GM18511 (cell line): ENCODE results near the gene MOK.
"Not testable (repeated sequence)": the region's sequence is repeated elsewhere in the genome, so short reads cannot be mapped to it uniquely, and the experiment has no call there.

Experiments
- ATAC-seq: cut with Tn5 transposase; IDR thresholded peaks from one replicate; pipeline ENCODE4 v1.9.1; 2021; ENCODE audit warnings: mild to moderate bottlenecking, moderate library complexity; ENCODE audit not compliant: unreplicated experiment

The MOK gene

GRCh38 chr14:102249041-102249440 is 55.9 kb downstream of the MOK start:
- no peak for ATAC-seq

- ATAC-seq: no peak
These were observed 56.8 kb downstream of the MOK start for GRCh38 chr14:102248121-102248520.

DNA sequence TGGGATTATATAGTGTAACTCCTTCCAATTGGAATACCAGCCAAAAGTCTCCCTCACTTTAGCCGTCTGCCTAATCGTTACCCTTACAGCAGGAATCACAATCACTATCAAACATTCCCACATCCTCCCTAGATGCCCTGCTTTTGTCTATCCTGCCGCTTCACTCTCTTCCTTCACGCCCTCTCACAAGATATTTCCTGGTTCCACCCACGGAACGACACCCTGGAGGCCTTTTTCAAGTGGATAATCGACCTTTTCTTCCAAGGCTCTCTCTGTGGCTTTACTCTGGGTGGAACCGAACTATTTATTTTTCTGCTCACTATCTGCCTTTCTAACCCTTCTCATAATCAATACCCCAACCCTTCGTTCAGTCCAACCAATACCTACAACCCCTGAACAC is 58.9 kb downstream of the MOK start:
- ATAC-seq: no peak

DNA sequence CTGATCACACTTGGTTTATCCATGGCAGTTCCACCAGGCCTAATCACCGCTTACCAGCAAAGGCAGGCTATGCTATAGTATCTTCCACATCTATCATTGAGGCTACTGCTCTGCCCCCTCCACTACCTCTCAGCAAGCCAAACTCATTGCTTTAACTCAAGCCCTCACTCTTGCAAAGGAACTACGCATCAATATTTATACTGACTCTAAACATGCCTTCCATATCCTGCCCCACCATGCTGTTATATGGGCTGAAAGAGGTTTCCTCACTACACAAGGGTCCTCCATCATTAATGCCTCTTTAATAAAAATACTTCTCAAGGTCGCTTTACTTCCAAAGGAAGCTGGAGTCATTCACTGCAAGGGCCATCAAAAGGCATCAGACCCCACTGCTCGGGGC is 61.2 kb downstream of the MOK start:
- ATAC-seq: not testable (repeated sequence)

DNA sequence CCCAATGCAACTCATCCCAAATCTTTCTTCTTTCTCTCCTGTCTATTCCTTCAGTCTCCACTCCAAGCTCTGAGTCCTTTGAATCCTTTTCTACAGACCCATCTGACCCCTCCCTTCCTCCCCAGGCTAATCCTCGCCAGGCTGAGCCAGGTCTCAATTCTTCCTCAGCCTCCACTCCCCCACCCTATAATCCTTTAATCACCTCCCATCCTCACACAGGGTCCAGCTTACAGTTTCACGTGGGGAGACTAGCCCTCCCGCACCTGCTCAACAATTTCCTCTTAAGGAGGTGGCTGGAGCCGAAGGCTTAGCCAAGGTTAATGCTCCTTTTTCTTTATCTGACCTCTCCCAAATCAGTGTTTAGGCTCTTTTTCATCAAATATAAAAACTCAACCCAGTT is 63.8 kb downstream of the MOK start:
- ATAC-seq: no peak

- ATAC-seq: not testable (repeated sequence)
These were observed 64.5 kb downstream of the MOK start for GRCh38 chr14:102240481-102240880.

DNA sequence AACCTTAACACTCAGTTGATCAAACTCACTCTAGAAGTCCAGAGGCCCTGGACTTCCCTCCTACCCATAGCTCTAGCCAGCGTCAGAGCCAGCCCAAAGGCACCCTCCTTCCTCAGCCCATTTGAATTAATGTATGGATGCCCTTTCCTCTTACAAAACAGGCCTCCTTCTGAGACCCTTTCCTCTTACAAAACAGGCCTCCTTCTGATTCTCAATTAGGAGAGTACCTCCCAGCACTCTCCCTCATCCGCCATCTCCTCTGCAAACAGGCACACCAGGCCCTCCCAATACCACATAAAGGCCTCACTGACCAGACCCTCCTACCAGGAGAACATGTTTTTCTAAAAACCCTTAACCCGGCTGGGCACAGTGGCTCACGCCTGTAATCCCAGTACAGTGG is 65.7 kb downstream of the MOK start:
- ATAC-seq: no peak

- no peak for ATAC-seq
These were observed 66.2 kb downstream of the MOK start for GRCh38 chr14:102238766-102239165.

DNA sequence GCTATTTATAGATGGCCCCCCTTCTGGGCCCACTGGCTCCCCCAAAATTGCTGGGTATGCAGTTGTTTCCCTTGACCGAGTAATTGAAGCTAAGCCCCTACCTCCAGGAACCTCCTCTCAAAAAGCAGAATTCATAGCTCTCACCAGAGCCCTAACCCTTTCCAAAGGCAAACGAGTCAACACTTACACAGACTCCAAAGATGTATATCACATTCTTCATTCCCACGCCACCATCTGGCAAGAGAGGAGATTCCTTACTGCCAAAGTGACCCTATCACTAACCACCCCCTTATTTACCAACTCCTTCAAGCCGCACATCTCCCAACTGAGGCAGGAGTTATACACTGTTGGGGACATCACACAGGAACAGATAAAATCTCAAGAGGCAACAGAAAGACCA is 66.8 kb downstream of the MOK start:
- ATAC-seq: no peak

- ATAC-seq: no peak
These were observed 68.9 kb downstream of the MOK start for GRCh38 chr14:102236026-102236425.

GRCh38 chr14:102235275-102235897 is 69.6 kb downstream of the MOK start:
- ATAC-seq: no peak

DNA sequence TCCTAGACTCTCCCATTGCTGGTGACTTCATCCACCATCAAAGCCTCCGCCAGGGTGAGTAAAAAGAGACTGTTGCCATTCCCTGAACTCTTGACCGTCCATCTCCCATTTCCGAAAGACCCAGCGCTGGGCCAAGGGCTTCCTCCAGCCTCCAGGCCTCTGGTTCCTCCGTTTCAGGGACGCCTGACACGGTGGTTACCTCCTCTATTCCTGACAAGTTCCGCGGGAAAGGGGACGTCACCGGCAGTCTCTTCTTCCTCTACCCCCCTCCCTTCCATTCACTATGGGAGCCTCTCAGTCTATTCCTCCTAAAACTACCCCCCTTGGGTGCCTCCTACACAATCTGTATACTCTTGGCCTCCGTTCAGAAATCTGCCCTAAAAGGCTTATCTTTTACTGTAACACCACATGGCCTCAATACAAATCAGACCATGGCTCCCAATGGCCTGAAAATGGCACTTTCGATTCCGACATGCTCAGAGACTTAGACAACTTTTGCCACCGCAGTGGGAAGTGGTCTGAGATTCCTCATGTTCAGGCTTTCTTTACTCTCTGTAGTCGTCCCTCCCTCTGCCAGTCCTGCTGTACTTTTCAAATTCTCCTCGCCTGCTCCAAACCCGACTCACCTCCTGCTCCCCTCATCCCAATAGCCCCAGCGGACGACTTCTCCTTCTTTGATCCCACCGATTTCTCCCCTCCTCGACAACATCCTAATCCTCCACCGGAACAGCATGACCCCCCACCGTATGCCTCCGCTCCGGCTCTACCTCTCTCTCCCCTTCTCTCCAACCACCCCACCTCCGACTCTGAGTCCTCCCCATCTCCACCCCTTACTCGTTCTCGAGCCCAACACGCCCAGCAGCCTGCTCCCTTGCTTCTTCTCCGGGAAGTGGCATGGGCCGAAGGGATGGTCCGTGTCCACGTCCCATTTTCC is 70.4 kb downstream of the MOK start:
- ATAC-seq: no peak

GRCh38 chr14:102233081-102233480 is 71.9 kb downstream of the MOK start:
- ATAC-seq: no peak

DNA sequence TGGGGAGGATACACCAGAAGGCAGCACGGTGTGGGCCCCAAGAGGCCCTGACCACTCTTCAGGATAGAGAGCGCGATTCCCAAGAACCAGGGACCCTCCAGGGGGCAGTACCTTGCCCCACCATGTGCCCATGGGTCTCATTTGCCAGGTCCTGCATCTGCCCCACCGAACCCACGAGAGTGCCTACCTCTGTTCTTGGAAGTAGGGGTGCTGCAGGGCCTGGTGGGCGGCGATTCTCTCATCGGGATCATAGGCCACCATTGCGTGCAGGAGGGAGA is 72.7 kb downstream of the MOK start:
- ATAC-seq: no peak

DNA sequence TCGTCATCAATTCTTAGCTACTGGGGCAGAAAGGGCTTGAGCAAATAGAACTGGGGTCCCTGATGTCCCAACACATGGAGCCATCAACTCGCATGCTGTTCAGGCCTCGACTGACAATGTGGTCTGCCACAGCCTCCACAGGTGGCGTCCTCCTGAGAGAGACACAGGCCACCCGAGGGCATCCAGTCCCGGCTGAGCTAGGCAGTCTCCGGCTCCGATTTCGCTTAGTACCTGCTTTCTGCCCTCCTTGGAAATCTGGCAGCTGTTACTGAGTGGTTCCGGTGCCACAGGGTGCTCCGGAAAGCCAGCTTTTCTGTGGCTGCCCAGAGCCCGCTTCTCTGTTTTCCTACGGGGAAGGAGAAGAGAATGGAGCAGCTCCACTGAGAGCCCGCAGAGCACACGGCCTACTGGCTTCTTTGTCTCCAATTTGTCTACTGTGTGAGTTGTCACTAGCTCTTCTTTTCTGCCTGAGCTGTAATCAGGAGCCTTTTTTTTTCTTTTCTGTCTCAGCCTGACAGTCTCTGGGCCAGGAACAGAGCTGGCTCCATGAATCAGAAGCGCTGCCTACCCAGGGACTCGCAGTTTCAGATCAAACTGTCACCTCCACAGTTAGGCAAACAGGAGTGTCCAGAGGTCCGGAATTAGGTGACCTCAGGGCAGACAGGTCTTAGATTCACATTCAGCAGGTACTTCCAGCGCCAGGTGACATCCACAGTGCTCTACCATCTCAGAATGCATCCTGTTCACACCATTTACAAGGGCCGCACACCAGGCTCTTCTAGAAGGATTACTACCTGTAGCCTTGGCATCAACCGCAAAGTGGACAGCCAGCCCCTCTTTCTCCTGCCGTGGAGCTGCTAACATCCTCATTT is 73.3 kb downstream of the MOK start:
- no peak for ATAC-seq

DNA sequence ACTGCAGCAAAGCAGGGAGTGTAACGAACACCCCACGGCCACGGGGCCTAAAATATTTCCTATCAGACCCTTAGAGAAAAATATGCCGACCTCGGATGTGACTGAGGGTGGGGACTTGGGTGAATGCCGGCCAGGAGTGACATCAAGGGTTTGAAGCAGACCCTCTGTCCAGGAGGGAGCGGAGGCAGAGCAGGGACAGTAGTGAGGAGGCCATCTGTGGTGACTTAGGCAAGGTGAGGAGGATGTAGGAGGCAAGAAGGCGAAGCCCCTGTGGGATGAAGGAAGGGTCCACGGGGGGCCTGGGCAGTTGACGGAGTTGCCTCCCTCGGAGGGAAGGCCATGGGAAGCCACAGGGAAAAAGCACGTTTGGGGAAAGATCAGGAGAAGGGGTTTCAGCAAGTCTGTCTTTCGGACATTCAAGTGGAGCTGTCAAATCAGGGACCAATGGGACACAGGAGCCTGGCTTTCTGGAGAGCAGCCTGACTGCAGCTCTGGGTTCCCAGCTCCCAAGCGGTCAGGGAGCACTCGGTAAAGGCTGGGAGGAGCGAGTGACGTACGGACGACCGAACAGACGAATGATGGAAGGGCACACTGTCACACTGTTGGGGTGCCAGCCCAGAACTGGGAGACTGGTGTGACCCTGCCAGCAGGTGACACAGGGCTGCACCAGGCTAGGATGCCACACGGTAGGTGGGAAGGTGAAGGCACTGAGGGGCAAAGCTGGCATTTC is 74.3 kb downstream of the MOK start:
- no peak for ATAC-seq

DNA sequence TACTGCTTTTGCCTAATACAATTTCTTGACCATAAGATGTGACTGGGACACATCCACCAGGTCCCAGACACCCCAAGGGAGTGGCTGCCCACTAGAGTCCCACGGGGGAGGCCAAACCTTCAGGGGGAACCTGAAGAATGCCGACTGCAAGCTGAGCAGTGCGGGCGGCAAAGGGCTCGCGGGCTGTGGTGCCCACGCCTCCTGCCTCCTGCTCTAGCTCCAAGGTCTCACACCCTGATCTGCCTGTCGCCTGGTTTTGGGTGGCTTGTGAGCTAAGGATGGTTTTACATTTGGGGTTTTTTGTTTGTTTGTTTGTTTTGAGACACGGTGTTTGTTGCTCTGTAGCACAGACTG is 75.2 kb downstream of the MOK start:
- no peak for ATAC-seq

DNA sequence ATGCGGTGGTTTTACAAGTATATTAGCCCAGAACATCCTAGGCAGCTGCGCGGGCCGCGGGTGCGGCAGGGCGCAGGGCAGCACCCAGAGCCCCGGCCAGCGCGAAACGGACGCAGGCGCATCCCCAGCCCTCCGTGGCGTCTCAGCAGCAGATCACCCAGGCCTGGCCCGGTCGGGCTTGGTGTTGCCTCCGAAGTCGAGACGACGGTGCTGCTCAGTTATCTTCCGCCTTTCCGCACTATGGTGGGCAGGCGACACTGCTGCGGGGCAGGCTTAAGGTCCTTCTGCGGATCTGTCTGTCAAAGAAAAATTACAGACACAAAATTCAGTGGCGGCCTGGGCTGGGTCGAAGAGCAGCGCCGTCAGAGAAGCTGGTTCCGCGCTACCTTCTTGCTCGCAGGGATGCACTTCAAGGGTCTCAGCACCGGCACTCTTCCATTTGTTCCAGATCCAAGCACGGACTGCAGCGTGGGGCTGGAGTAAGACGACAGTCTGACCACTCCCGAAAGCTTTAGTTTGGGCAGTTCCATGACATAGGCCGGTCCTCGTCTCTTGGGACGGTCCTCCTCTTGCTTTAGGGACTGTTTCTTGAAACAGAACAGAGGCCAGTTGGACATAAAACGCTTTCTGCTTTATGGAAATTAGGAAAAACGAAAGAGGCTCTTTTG is 75.8 kb downstream of the MOK start:
- ATAC-seq: no peak

- ATAC-seq: no peak
These were observed 77.6 kb downstream of the MOK start for GRCh38 chr14:102227184-102227964.
